K562 (cell line): ENCODE data around the gene FETUB. TPM values are rescaled to one million over a fixed set of nuclear protein-coding genes. Genes with fewer than 3 reads are reported as not detected.

Experiments
- BHLHE40 ChIP-seq: IDR thresholded peaks from 2 replicates; pipeline ENCODE4 v1.6.1; 2011; ENCODE audit warnings: low read length, improper control_type of control experiment
- CC2D1A ChIP-seq: fragments of 450-650 bp; IDR thresholded peaks from 2 replicates; pipeline ENCODE4 v1.6.1; 2017; ENCODE audit warnings: mild to moderate bottlenecking
- HDAC1 ChIP-seq, 2 experiments: fragments of 450-650 bp; IDR thresholded peaks; 2 replicates each; pipeline ENCODE4 v1.6.1; 2016 to 2017; ENCODE audit warnings: inconsistent platforms in 1 of 2, mild to moderate bottlenecking in 1 of 2, moderate library complexity in 1 of 2
- HDAC6 ChIP-seq: IDR thresholded peaks from 2 replicates; pipeline ENCODE4 v1.6.1; 2012; ENCODE audit warnings: low read depth, mild to moderate bottlenecking, control low read depth, inconsistent platforms, low read length, moderate library complexity
- JUND ChIP-seq, 2 experiments: IDR thresholded peaks; 2 replicates in 1 of 2; 3 replicates in 1 of 2; pipeline ENCODE4 v1.6.1; 2011; ENCODE audit warnings: borderline replicate concordance in 2 of 2, low read depth in 2 of 2, low read length in 2 of 2, improper control_type of control experiment in 1 of 2, missing biosample characterization in 1 of 2, missing genetic modification characterization in 1 of 2, missing genetic modification reagents in 1 of 2
- MAZ ChIP-seq, 2 experiments: fragments of 450-650 bp in 1 of 2; sonication (generic) in 1 of 2; formaldehyde crosslinking; IDR thresholded peaks in 1 of 2; conservative IDR thresholded peaks in 1 of 2; 2 replicates each; pipeline versions ENCODE4 v1.4.0 to v1.5.0; 2020; ENCODE audit warnings: mild to moderate bottlenecking in 1 of 2, missing genetic modification reagents in 1 of 2
- NFIX ChIP-seq: fragments of 250-450 bp; sonication (Bioruptor Pico); IDR thresholded peaks from 2 replicates; pipeline ENCODE4 v1.4.0; 2020; ENCODE audit warnings: low read depth, mild to moderate bottlenecking, moderate library complexity
- ZBTB2 ChIP-seq: fragments of 450-650 bp; IDR thresholded peaks from 2 replicates; pipeline ENCODE4 v1.6.1; 2016; ENCODE audit warnings: antibody characterized with exemption
- ZNF431 ChIP-seq: sonication (generic); formaldehyde crosslinking; IDR thresholded peaks from 2 replicates; pipeline ENCODE4 v1.8.0; 2022; ENCODE audit warnings: mild to moderate bottlenecking, missing genetic modification reagents
- polyA plus RNA-seq, 8 experiments: library from polyadenylated mRNA; depleted of rRNA in 4 of 8; stranded (reverse) in 5 of 8; unstranded in 3 of 8; fragments of >200 nt; fragmentation: Nextera tagmentation in 2 of 8; fragmentation: Illumina TruSeq in 1 of 8; extraction: Ambion mirVana in 2 of 8; extraction: Trizol in 1 of 8; gene quantifications; 2 replicates each; pipeline versions ENCODE4 v1.2.1 to v1.2.3, GENCODE V29; 2011 to 2014; ENCODE audit warnings: inconsistent platforms in 1 of 8, missing spikeins in 1 of 8
- total RNA-seq, 7 experiments: library from RNA; depleted of rRNA in 6 of 7; stranded (reverse); fragments of >200 nt in 6 of 7; fragmentation: Illumina TruSeq in 2 of 7; extraction: Trizol in 2 of 7; gene quantifications; 2 replicates each; pipeline versions ENCODE4 v1.2.1 to v1.2.3, GENCODE V29; 2011 to 2021; ENCODE audit warnings: low replicate concordance in 1 of 7

Gene FETUB
- total and polyA plus RNA-seq, 9 of the 15 experiments (the other 6 are each of a cell fraction or from before 2014, with no cell fraction given): not detected

DNA sequence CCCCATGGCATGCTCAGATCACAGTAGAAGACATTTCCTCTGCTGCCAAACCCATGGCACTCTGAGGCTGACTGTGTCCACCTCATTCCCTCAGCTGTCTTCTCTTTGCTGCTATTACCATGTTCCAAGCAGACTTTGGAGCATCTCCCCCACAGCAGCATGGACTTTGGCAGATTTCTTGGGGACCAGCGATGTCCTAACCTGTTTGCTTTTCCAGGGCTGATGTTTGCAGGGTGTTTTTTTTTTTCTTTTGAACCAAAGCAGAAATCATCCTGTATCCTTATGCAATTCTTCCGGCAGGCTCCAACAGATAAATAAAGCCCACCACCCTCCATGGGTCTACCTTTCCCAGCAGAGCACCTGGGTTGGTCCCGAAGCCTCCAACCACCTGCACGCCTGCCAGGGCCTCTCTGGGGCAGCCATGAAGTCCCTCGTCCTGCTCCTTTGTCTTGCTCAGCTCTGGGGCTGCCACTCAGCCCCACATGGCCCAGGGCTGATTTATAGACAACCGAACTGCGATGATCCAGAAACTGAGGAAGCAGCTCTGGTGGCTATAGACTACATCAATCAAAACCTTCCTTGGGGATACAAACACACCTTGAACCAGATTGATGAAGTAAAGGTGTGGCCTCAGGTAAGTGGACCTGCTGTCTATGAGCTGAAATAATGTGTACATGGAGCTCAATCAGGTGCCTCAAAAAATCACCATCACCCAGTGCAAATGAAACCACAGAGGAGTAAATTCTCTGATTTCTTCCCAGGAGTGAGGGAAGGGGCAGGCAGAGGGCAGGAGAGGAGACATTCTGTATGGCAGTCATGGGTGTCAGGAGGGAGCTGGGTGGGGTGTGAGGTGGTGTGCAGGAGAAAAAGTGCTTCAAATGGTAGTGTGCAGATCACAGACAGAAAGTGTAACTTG, 27.2 kb upstream of the FETUB start, which contains the start of gene AHSG (continued):
- TF ChIP-seq NFIX (CRISPR knock-in tag) (no peak), HDAC1 (IDR thresholded peaks at IDR 0.05) (no peak), HDAC6 (no peak), JUND (IDR thresholded peaks at IDR 0.05; ENCODE audit: borderline replicate concordance, low read depth, low read length) (no peak), JUND (tag; IDR thresholded peaks at IDR 0.05; ENCODE audit: borderline replicate concordance, low read depth, low read length) (no peak), MAZ (CRISPR knock-in tag; conservative IDR thresholded peaks at IDR 0.05 in 1 of 2, IDR thresholded peaks at IDR 0.05 in 1 of 2) (no peak), ZBTB2 (no peak), BHLHE40 (no peak), CC2D1A (no peak), ZNF431 (CRISPR knock-in tag) (no peak)
